Astrocyte (in vitro differentiated cells and primary cell): Measurements from ENCODE around the gene SCGN. TPM values are rescaled to one million over a fixed set of nuclear protein-coding genes. Genes with fewer than 3 reads are reported as not detected.

Experiments used
- DNase-seq: peaks from one replicate; pipeline ENCODE4 v3.0.0-alpha.2; 2010; ENCODE audit warnings: low read depth
- FAIRE-seq: peaks from 2 replicates; lab custom pipeline; 2011; peaks lifted over from hg19 to GRCh38; lab: Jason Lieb, UNC
- H2AFZ ChIP-seq: 2 replicates; pipeline ENCODE4 v1.6.0; 2012; ENCODE audit warnings: low read depth, low read length, inconsistent platforms
- H3K27ac ChIP-seq: 2 replicates; pipeline ENCODE4 v1.5.1; 2011; ENCODE audit warnings: low read depth, low read length, inconsistent platforms
- H3K27me3 ChIP-seq: 2 replicates; pipeline ENCODE4 v1.6.0; 2011; ENCODE audit warnings: low read length, inconsistent platforms; ENCODE audit not compliant: insufficient read depth
- H3K36me3 ChIP-seq: 2 replicates; pipeline ENCODE4 v1.5.1; 2011; ENCODE audit warnings: low read length, inconsistent platforms; ENCODE audit not compliant: insufficient read depth
- H3K4me1 ChIP-seq: 2 replicates; pipeline ENCODE4 v1.5.1; 2011; ENCODE audit warnings: low read length, inconsistent platforms; ENCODE audit not compliant: insufficient read depth
- H3K4me2 ChIP-seq: 2 replicates; pipeline ENCODE4 v1.6.0; 2012; ENCODE audit warnings: low read length, inconsistent platforms
- H3K4me3 ChIP-seq: 2 replicates; pipeline ENCODE4 v1.5.1; 2011; ENCODE audit warnings: low read depth, mild to moderate bottlenecking, low read length, inconsistent platforms; ENCODE audit not compliant: insufficient read depth
- H3K79me2 ChIP-seq: 2 replicates; pipeline ENCODE4 v1.6.0; 2012; ENCODE audit warnings: mild to moderate bottlenecking, low read length, inconsistent platforms; ENCODE audit not compliant: insufficient read depth
- H3K9ac ChIP-seq: 2 replicates; pipeline ENCODE4 v1.6.0; 2012; ENCODE audit warnings: mild to moderate bottlenecking, low read length, inconsistent platforms
- H3K9me3 ChIP-seq: 2 replicates; pipeline ENCODE4 v1.5.1; 2012; ENCODE audit warnings: low read depth, mild to moderate bottlenecking, low read length, inconsistent platforms; ENCODE audit not compliant: insufficient read depth
- H4K20me1 ChIP-seq: 2 replicates; pipeline ENCODE4 v1.6.0; 2012; ENCODE audit warnings: low read length, inconsistent platforms; ENCODE audit not compliant: insufficient read depth
- H3K27ac Mint-ChIP-seq: one replicate; pipeline ENCODE4 v1.8.0; 2021; ENCODE audit warnings: mild to moderate bottlenecking, mixed read lengths; ENCODE audit not compliant: unreplicated experiment
- H3K27me3 Mint-ChIP-seq: one replicate; pipeline ENCODE4 v1.8.0; 2021; ENCODE audit warnings: low read depth, mixed read lengths; ENCODE audit not compliant: unreplicated experiment
- H3K36me3 Mint-ChIP-seq: one replicate; pipeline ENCODE4 v1.8.0; 2021; ENCODE audit warnings: low read depth, mixed read lengths; ENCODE audit not compliant: unreplicated experiment
- H3K4me1 Mint-ChIP-seq: one replicate; pipeline ENCODE4 v1.8.0; 2021; ENCODE audit warnings: low read depth, mixed read lengths; ENCODE audit not compliant: unreplicated experiment
- H3K4me3 Mint-ChIP-seq: one replicate; pipeline ENCODE4 v1.8.0; 2021; ENCODE audit warnings: mild to moderate bottlenecking, moderate library complexity, mixed read lengths; ENCODE audit not compliant: unreplicated experiment
- H3K9me3 Mint-ChIP-seq: one replicate; pipeline ENCODE4 v1.8.0; 2021; ENCODE audit warnings: mild to moderate bottlenecking, mixed read lengths; ENCODE audit not compliant: unreplicated experiment
- EZH2 ChIP-seq: IDR thresholded peaks from 2 replicates; pipeline ENCODE4 v1.6.1; 2012; ENCODE audit warnings: mild to moderate bottlenecking, low read length, inconsistent platforms; ENCODE audit not compliant: insufficient read depth
- total RNA-seq: library from RNA; stranded (reverse); gene quantifications from 2 replicates; pipeline ENCODE4 v1.2.1, GENCODE V29; 2021
- TF ChIP-seq, protein P1 (sequence below): IDR thresholded peaks from 2 replicates; pipeline ENCODE4 v1.5.1; 2011; ENCODE audit warnings: low read depth, mild to moderate bottlenecking, inconsistent platforms, low read length, moderate library complexity; ENCODE audit not compliant: insufficient read depth

Gene SCGN
- total RNA-seq, 1 donor from 2014 or later: not detected

DNA sequence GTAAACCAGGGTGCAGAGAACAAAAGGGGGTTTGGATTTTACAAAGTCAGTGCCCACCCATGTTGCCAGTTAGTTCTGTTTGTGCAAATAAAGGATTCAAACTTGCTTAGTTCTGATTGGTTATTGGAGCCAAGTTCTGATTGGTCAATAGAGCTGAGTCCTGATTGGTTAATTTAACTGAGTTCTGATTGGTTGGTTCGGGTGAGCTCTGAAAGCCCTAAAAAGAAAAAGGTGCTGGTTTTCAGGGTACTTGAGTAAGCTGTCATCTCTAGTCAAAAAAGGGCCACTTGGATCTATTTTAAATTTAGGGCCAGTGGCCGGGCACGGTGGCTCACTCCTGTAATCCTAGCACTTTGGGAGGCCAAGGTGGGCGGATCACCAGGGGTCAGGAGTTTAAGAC, 47.6 kb downstream of the SCGN start:
- H3K36me3 Mint-ChIP-seq: no peaks in the 10 kb centered on the region
- no peaks in the 10 kb centered on the region for H3K9me3 Mint-ChIP-seq
- Histone ChIP-seq H3K27ac (no peak overlapping the region), H3K9me3 (no peaks in the 10 kb centered on the region), H4K20me1 (no peaks in the 10 kb centered on the region), H3K79me2 (no peaks in the 10 kb centered on the region), H3K4me3 (no peak overlapping the region), H2AFZ (no peak overlapping the region), H3K9ac (no peak overlapping the region), H3K4me2 (no peak overlapping the region), H3K4me1 (no peaks in the 10 kb centered on the region), H3K27me3 (no peaks in the 10 kb centered on the region), H3K36me3 (no peaks in the 10 kb centered on the region)
- TF ChIP-seq, protein P1, sequence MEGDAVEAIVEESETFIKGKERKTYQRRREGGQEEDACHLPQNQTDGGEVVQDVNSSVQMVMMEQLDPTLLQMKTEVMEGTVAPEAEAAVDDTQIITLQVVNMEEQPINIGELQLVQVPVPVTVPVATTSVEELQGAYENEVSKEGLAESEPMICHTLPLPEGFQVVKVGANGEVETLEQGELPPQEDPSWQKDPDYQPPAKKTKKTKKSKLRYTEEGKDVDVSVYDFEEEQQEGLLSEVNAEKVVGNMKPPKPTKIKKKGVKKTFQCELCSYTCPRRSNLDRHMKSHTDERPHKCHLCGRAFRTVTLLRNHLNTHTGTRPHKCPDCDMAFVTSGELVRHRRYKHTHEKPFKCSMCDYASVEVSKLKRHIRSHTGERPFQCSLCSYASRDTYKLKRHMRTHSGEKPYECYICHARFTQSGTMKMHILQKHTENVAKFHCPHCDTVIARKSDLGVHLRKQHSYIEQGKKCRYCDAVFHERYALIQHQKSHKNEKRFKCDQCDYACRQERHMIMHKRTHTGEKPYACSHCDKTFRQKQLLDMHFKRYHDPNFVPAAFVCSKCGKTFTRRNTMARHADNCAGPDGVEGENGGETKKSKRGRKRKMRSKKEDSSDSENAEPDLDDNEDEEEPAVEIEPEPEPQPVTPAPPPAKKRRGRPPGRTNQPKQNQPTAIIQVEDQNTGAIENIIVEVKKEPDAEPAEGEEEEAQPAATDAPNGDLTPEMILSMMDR: no peak
- TF ChIP-seq EZH2: no peak
- DNase-seq (no peak), FAIRE-seq (no peak)
- peaks cover 2% of the 10 kb centered on the region for H3K4me1 Mint-ChIP-seq
- no peak overlapping the region for H3K4me3 Mint-ChIP-seq
- no peaks in the 10 kb centered on the region for H3K27me3 Mint-ChIP-seq
- H3K27ac Mint-ChIP-seq: no peak overlapping the region

DNA sequence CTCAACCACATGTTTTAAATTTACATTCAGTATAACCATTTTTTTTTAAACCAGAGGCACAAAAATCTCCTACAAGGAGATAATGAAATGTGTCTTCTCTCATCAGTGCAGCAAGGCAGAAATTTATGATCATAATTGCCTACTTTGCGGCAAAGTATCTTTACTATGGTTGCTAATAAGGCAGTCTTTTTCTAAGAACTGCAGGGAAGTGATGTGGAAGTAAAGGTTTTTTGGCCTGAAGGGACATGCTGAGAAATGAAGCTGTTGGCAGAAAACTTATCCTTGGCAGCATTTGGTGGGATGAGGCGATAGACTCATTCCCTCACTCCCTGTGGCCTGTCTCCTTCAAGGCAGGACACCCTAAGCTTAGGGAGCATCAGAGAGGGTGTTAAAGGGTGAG, 48.7 kb downstream of the SCGN start:
- Histone ChIP-seq H3K4me1 (no peaks in the 10 kb centered on the region), H3K9ac (no peak overlapping the region), H4K20me1 (no peaks in the 10 kb centered on the region), H3K9me3 (no peaks in the 10 kb centered on the region), H3K4me2 (no peak overlapping the region), H2AFZ (no peak overlapping the region), H3K4me3 (no peak overlapping the region), H3K27me3 (no peaks in the 10 kb centered on the region), H3K36me3 (no peaks in the 10 kb centered on the region), H3K27ac (no peak overlapping the region), H3K79me2 (no peaks in the 10 kb centered on the region)
- FAIRE-seq (no peak), DNase-seq (no peak)
- no peak overlapping the region for H3K4me3 Mint-ChIP-seq
- TF ChIP-seq, protein P1: no peak
- TF ChIP-seq EZH2: no peak
- H3K27ac Mint-ChIP-seq: no peak overlapping the region
- no peaks in the 10 kb centered on the region for H3K4me1 Mint-ChIP-seq
- H3K36me3 Mint-ChIP-seq: no peaks in the 10 kb centered on the region
- H3K9me3 Mint-ChIP-seq: no peaks in the 10 kb centered on the region
- H3K27me3 Mint-ChIP-seq: peaks cover 2% of the 10 kb centered on the region

DNA sequence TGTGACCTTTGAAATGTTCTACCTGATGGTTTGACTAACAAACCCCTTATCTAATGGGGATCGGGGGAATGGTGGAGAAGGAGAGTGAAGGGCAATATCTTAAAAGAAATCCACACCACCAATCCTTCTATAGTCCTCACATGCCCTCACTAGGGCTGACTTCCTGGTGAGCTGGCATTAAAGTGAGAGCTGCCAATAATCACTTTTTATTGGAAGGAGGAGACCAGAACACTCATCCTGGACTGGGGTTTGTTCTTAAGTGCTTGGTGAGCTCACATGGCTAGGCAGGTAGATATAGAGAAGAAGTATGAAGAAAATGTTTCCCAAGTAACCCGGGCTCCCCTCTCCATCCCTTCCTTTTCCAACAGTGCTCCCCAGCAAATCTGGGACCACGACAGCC, 49.8 kb downstream of the SCGN start:
- DNase-seq (no peak), FAIRE-seq (no peak)
- Mint-ChIP-seq H3K36me3 (no peaks in the 10 kb centered on the region), H3K4me1 (no peaks in the 10 kb centered on the region), H3K9me3 (no peaks in the 10 kb centered on the region), H3K27ac (no peak overlapping the region), H3K4me3 (no peak overlapping the region), H3K27me3 (peaks cover 3% of the 10 kb centered on the region)
- no peak for TF ChIP-seq EZH2
- TF ChIP-seq, protein P1: no peak
- no peak overlapping the region for H2AFZ ChIP-seq
- no peaks in the 10 kb centered on the region for H3K27me3 ChIP-seq
- no peaks in the 10 kb centered on the region for H4K20me1 ChIP-seq
- no peaks in the 10 kb centered on the region for H3K79me2 ChIP-seq
- no peaks in the 10 kb centered on the region for H3K36me3 ChIP-seq
- no peaks in the 10 kb centered on the region for H3K9me3 ChIP-seq
- no peak overlapping the region for H3K4me2 ChIP-seq
- H3K4me1 ChIP-seq: no peaks in the 10 kb centered on the region
- H3K9ac ChIP-seq: no peak overlapping the region
- H3K4me3 ChIP-seq: no peak overlapping the region
- no peak overlapping the region for H3K27ac ChIP-seq
